Left ventricle myocardium inferior (tissue), 1 donor: ENCODE measurements around the gene COL4A6. TPM values are rescaled to one million over a fixed set of nuclear protein-coding genes. Genes with fewer than 3 reads are reported as not detected.

Experiments
- DNase-seq: peaks from one replicate; pipeline ENCODE4 v3.0.0-alpha.2; 2020
- H3K27ac ChIP-seq: fragments of 200-600 bp; replicated peaks from 2 replicates; pipeline ENCODE4 v1.8.0; 2021
- H3K27me3 ChIP-seq: fragments of 200-600 bp; 2 replicates; pipeline ENCODE4 v1.8.0; 2021; ENCODE audit warnings: low read depth
- H3K36me3 ChIP-seq: fragments of 200-600 bp; 2 replicates; pipeline ENCODE4 v1.8.0; 2021
- H3K4me1 ChIP-seq: fragments of 200-600 bp; 2 replicates; pipeline ENCODE4 v1.8.0; 2021
- H3K4me3 ChIP-seq: fragments of 200-600 bp; 2 replicates; pipeline ENCODE4 v1.8.0; 2021; ENCODE audit warnings: mild to moderate bottlenecking, moderate library complexity
- H3K9me3 ChIP-seq: fragments of 200-600 bp; replicated peaks from 2 replicates; pipeline ENCODE4 v1.8.0; 2021
- intact Hi-C: fragments of 100-400 bp; cut with micrococcal nuclease; formaldehyde crosslinking; loops from one replicate; pipeline ENCODE4 v1.11.0; 2022
- total RNA-seq: library from RNA; stranded (reverse); fragmentation: NEBNext Ultra II Directional; extraction: Animal tissue kit (Norgen Biotek cat#: 25700); gene quantifications from one replicate; pipeline ENCODE4 v1.2.1, GENCODE V29; 2021
- TF ChIP-seq, protein P1 (sequence below): fragments of 200-600 bp; IDR thresholded peaks from 2 replicates; pipeline ENCODE4 v1.8.0; 2021; ENCODE audit warnings: antibody characterized with exemption, mild to moderate bottlenecking, borderline replicate concordance
- donor health status: DM: no; HTN: yes; CAD: no; lungs with severe emphysema.

The COL4A6 gene
- total RNA-seq, 1 donor from 2014 or later, result 9.8 TPM

DNA sequence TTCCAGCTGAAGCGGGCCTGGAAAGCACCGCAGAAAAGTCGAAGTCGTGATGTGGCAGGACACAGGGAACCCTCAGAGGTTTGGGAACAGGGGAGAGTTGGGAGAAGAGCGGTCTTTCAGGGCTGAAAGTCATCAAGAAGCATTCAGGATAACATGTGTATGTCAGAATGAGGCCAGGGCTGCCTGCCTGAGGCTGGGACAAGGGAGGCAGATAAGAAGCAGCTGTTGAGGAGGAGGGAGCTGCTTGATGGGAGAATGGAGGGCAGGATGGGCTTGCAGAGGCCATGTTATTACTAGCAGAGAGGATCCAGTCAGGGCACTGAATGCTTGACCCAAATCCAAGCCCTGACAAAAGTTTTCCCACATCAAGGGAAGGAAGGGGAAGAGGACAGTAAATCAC lies 214.6 kb downstream of the COL4A6 start:
- Histone ChIP-seq H3K27ac (no peak overlapping the region), H3K36me3 (no peaks in the 10 kb centered on the region), H3K27me3 (no peaks in the 10 kb centered on the region), H3K9me3 (no peaks in the 10 kb centered on the region), H3K4me3 (no peak overlapping the region), H3K4me1 (peaks cover 6% of the 10 kb centered on the region)
- intact Hi-C loops, result no loop called here
- DNase-seq, result peak; percentile 14
- TF ChIP-seq, protein P1, sequence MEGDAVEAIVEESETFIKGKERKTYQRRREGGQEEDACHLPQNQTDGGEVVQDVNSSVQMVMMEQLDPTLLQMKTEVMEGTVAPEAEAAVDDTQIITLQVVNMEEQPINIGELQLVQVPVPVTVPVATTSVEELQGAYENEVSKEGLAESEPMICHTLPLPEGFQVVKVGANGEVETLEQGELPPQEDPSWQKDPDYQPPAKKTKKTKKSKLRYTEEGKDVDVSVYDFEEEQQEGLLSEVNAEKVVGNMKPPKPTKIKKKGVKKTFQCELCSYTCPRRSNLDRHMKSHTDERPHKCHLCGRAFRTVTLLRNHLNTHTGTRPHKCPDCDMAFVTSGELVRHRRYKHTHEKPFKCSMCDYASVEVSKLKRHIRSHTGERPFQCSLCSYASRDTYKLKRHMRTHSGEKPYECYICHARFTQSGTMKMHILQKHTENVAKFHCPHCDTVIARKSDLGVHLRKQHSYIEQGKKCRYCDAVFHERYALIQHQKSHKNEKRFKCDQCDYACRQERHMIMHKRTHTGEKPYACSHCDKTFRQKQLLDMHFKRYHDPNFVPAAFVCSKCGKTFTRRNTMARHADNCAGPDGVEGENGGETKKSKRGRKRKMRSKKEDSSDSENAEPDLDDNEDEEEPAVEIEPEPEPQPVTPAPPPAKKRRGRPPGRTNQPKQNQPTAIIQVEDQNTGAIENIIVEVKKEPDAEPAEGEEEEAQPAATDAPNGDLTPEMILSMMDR, result no peak

GRCh38 chrX:108221301-108221864 lies 216.8 kb downstream of the COL4A6 start:
- no peaks in the 10 kb centered on the region for H3K36me3 ChIP-seq
- TF ChIP-seq, protein P1, result no peak
- H3K27ac ChIP-seq, result no peak overlapping the region
- no peak overlapping the region for H3K4me3 ChIP-seq
- intact Hi-C loops, result no loop called here
- H3K27me3 ChIP-seq, result no peaks in the 10 kb centered on the region
- no peaks in the 10 kb centered on the region for H3K9me3 ChIP-seq
- H3K4me1 ChIP-seq, result peaks cover 6% of the 10 kb centered on the region
- no peak for DNase-seq

- DNase-seq, result no peak
- intact Hi-C loops, result loop anchor here (10.0 kb wide), 1 partner anchor 315 kb away; no protein-coding TSS in a partner anchor
- Histone ChIP-seq H3K36me3 (no peaks in the 10 kb centered on the region), H3K9me3 (no peaks in the 10 kb centered on the region), H3K27ac (no peak overlapping the region), H3K4me1 (peaks cover 2% of the 10 kb centered on the region), H3K27me3 (no peaks in the 10 kb centered on the region), H3K4me3 (no peak overlapping the region)
- TF ChIP-seq, protein P1, result no peak
Observed at GRCh38 chrX:108219949-108220601, 218.1 kb downstream of the COL4A6 start.

DNA sequence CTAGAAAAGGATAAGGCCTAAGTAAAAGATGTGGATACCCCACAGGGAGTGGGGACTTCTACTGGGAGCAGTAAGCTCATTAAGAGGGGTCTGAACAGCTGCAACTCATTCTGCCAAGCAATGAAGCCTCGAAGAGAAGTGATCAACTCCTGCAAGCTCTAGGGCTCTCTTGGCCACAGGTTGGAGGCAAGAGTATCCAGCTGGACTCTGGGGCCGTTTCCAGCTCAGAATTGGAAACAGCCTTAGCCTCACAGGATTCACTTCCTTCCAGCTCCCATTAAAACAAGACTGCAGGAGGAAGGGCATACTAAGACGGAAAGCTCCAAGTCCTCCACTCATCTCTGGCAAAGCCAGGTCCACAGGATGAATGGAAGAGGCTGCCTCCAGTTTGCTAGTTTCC lies 220.3 kb downstream of the COL4A6 start:
- Histone ChIP-seq H3K36me3 (no peaks in the 10 kb centered on the region), H3K4me1 (no peaks in the 10 kb centered on the region), H3K9me3 (no peaks in the 10 kb centered on the region), H3K27ac (peak overlapping the region; percentile 50), H3K4me3 (no peak overlapping the region), H3K27me3 (no peaks in the 10 kb centered on the region)
- intact Hi-C loops, result loop anchor here (10.0 kb wide), 1 partner anchor 317 kb away; no protein-coding TSS in a partner anchor
- peak; percentile 42 for DNase-seq
- TF ChIP-seq, protein P1, result no peak

DNA sequence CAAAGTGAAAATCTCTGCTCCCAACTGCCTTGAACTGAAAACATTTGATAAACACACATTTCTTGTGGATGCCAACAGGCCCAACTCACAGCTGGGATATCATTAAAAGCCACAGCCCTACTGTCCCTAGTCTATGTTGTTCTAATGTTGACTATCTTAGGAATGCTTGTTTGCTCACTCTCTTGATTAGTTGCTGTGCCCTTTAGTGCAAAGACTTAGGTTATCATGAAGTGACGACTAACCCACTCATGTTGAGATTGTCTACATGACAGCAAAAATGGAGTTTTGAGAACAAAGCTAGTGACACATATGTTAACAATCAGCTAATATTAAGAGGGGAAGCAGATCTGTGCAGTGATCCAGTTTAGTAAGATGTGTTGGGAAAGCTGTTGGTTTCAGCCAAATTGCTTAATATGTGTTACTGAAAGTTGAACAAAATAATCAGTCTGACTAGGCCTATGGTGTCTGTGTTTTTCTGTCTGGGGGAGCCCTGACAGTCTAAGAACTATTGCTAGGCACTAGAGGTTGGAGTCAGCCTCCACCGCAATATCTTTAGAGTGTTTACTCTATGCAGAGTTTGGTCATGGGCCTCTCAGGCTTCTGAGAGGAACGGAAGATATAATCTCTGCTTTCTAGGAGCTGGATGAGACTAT lies 221.2 kb downstream of the COL4A6 start:
- H3K4me1 ChIP-seq, result no peaks in the 10 kb centered on the region
- peak overlapping the region; percentile 50 for H3K27ac ChIP-seq
- H3K27me3 ChIP-seq, result no peaks in the 10 kb centered on the region

More for the DNA sequence above, 221.2 kb downstream of the COL4A6 start:
- intact Hi-C loops, result loop anchor here (10.0 kb wide), 1 partner anchor 318 kb away; no protein-coding TSS in a partner anchor
- TF ChIP-seq, protein P1, result no peak
- DNase-seq, result no peak
- Histone ChIP-seq H3K36me3 (no peaks in the 10 kb centered on the region), H3K9me3 (no peaks in the 10 kb centered on the region), H3K4me3 (no peak overlapping the region)
